Endodermal cell (in vitro differentiated cells): ENCODE measurements around the gene NDUFAF2. TPM values are rescaled to one million over a fixed set of nuclear protein-coding genes. Genes with fewer than 3 reads are reported as not detected.
A peak's percentile ranks its signal among the peaks of the same experiment; 100 is the strongest.

ENCODE experiments used
- DNase-seq: peaks from one replicate; pipeline ENCODE4 v3.0.0-alpha.2; 2017
- H3K27ac ChIP-seq: 2 replicates; pipeline ENCODE4 v1.5.1; 2013; ENCODE audit warnings: mild to moderate bottlenecking, low read depth, low read length, moderate library complexity
- H3K27me3 ChIP-seq: 2 replicates; pipeline ENCODE4 v1.6.1; 2013; ENCODE audit warnings: mild to moderate bottlenecking, low read length, moderate library complexity; ENCODE audit not compliant: insufficient read depth, control insufficient read depth, poor library complexity, severe bottlenecking
- H3K36me3 ChIP-seq: 2 replicates; pipeline ENCODE4 v1.7.0; 2013; ENCODE audit warnings: mild to moderate bottlenecking, low read length, moderate library complexity; ENCODE audit not compliant: control insufficient read depth, insufficient read depth
- H3K4me1 ChIP-seq: one replicate; pipeline ENCODE4 v1.7.0; 2013; ENCODE audit warnings: low read length; ENCODE audit not compliant: control insufficient read depth, insufficient read depth
- H3K4me3 ChIP-seq: 2 replicates; pipeline ENCODE4 v1.5.1; 2013; ENCODE audit warnings: mild to moderate bottlenecking, low read length, moderate library complexity
- H3K9ac ChIP-seq: 2 replicates; pipeline ENCODE4 v1.6.1; 2013; ENCODE audit warnings: mild to moderate bottlenecking, low read length, moderate library complexity; ENCODE audit not compliant: poor library complexity, severe bottlenecking; ENCODE audit errors: extremely low read depth
- H3K9me3 ChIP-seq: 2 replicates; pipeline ENCODE4 v1.6.1; 2013; ENCODE audit warnings: mild to moderate bottlenecking, low read length, moderate library complexity; ENCODE audit not compliant: control insufficient read depth
- H3K27ac Mint-ChIP-seq: 2 replicates; pipeline ENCODE4 v1.8.0; 2020; ENCODE audit warnings: mixed read lengths
- H3K27me3 Mint-ChIP-seq: 2 replicates; pipeline ENCODE4 v1.8.0; 2021; ENCODE audit warnings: mild to moderate bottlenecking, mixed read lengths; ENCODE audit not compliant: insufficient read depth
- H3K36me3 Mint-ChIP-seq: 2 replicates; pipeline ENCODE4 v1.8.0; 2020; ENCODE audit warnings: low read depth, mixed read lengths
- H3K4me1 Mint-ChIP-seq: 2 replicates; pipeline ENCODE4 v1.8.0; 2020; ENCODE audit warnings: mixed read lengths
- H3K4me3 Mint-ChIP-seq: 2 replicates; pipeline ENCODE4 v1.8.0; 2020; ENCODE audit warnings: mild to moderate bottlenecking, moderate library complexity, mixed read lengths
- H3K9me3 Mint-ChIP-seq: 2 replicates; pipeline ENCODE4 v1.8.0; 2020; ENCODE audit warnings: mild to moderate bottlenecking, mixed read lengths
- CTCF ChIP-seq: fragments of 200-600 bp; sonication (generic); conservative IDR thresholded peaks from 2 replicates; pipeline ENCODE4 v1.5.0; 2021; ENCODE audit warnings: antibody characterized with exemption, mild to moderate bottlenecking
- WGBS, 2 experiments: methylation state at CpG; one replicate each; pipeline versions ENCODE4 v1.1.5 to v1.1.7; 2013; ENCODE audit warnings: missing lambda C conversion rate in 2 of 2, mixed read lengths in 1 of 2; ENCODE audit not compliant: insufficient coverage in 1 of 2, insufficient read length in 1 of 2; 5-methylcytosine and 5-hydroxymethylcytosine counted together
- total RNA-seq, 2 donors: library from RNA; stranded (reverse); fragmentation: NEBNext Ultra II Directional in 1 of 2; extraction: Animal tissue kit (Norgen Biotek cat#: 25700) in 1 of 2; gene quantifications; 2 replicates in 1 of 2; 3 replicates in 1 of 2; pipeline ENCODE4 v1.2.1, GENCODE V29; 2021

The NDUFAF2 gene
- total RNA-seq, 2 donors from 2014 or later, result 20.5 to 23.0 TPM

GRCh38 chr5:61009907-61010306 is 64.9 kb downstream of the NDUFAF2 start:
- H3K4me3 Mint-ChIP-seq, result no peak overlapping the region
- Histone ChIP-seq H3K4me3 (no peak overlapping the region), H3K9me3 (no peaks in the 10 kb centered on the region), H3K4me1 (peaks cover 3% of the 10 kb centered on the region), H3K36me3 (no peaks in the 10 kb centered on the region), H3K27ac (no peak overlapping the region), H3K9ac (no peak overlapping the region), H3K27me3 (no peaks in the 10 kb centered on the region)
- no peaks in the 10 kb centered on the region for H3K36me3 Mint-ChIP-seq
- no peak for TF ChIP-seq CTCF
- H3K27me3 Mint-ChIP-seq, result no peaks in the 10 kb centered on the region
- peaks cover 2% of the 10 kb centered on the region for H3K9me3 Mint-ChIP-seq
- H3K27ac Mint-ChIP-seq, result no peak overlapping the region
- DNase-seq, result no peak
- H3K4me1 Mint-ChIP-seq, result no peaks in the 10 kb centered on the region

GRCh38 chr5:61010467-61011454 is 65.8 kb downstream of the NDUFAF2 start:
- no peak overlapping the region for H3K27ac Mint-ChIP-seq
- Histone ChIP-seq H3K27ac (no peak overlapping the region), H3K27me3 (no peaks in the 10 kb centered on the region), H3K9ac (no peak overlapping the region), H3K9me3 (no peaks in the 10 kb centered on the region), H3K36me3 (no peaks in the 10 kb centered on the region), H3K4me3 (no peak overlapping the region), H3K4me1 (peaks cover 3% of the 10 kb centered on the region)
- no peak overlapping the region for H3K4me3 Mint-ChIP-seq
- TF ChIP-seq CTCF, result peak; percentile 89
- no peaks in the 10 kb centered on the region for H3K36me3 Mint-ChIP-seq
- no peaks in the 10 kb centered on the region for H3K4me1 Mint-ChIP-seq
- DNase-seq, result peak; percentile 84
- no peaks in the 10 kb centered on the region for H3K27me3 Mint-ChIP-seq
- no peaks in the 10 kb centered on the region for H3K9me3 Mint-ChIP-seq
- 0 to 68% methylated on average over 1 to 5 of the region's 5 CpGs for WGBS, 2 experiments

GRCh38 chr5:61018062-61018461 is 73.1 kb downstream of the NDUFAF2 start:
- H3K9ac ChIP-seq, result no peak overlapping the region
- no peaks in the 10 kb centered on the region for H3K27me3 Mint-ChIP-seq
- no peak overlapping the region for H3K4me3 Mint-ChIP-seq
- no peaks in the 10 kb centered on the region for H3K4me1 ChIP-seq
- H3K27me3 ChIP-seq, result no peaks in the 10 kb centered on the region
- H3K9me3 Mint-ChIP-seq, result no peaks in the 10 kb centered on the region
- WGBS, 2 experiments, result 83% methylated on average over 2 of the region's 2 CpGs; no CpG with 5 or more reads in 1 of the 2 experiments
- DNase-seq, result no peak
- H3K36me3 ChIP-seq, result no peaks in the 10 kb centered on the region
- TF ChIP-seq CTCF, result no peak
- H3K9me3 ChIP-seq, result no peaks in the 10 kb centered on the region
- no peak overlapping the region for H3K27ac Mint-ChIP-seq
- no peaks in the 10 kb centered on the region for H3K4me1 Mint-ChIP-seq
- no peak overlapping the region for H3K4me3 ChIP-seq
- H3K36me3 Mint-ChIP-seq, result no peaks in the 10 kb centered on the region
- no peak overlapping the region for H3K27ac ChIP-seq
